A172 (cell line): Measurements from ENCODE around the gene CENPT. TPM values are rescaled to one million over a fixed set of nuclear protein-coding genes. Genes with fewer than 3 reads are reported as not detected.

Source experiments
- total RNA-seq: library from RNA; depleted of rRNA; stranded (reverse); fragments of >200 nt; shearing (Covaris generic); gene quantifications from 2 replicates; pipeline ENCODE4 v1.2.3, GENCODE V29; 2014; rRNA removed

CENPT gene
- total RNA-seq, 1 experiment from 2014 or later: 27.9 TPM

Other genes starting within 250 kb of the CENPT start
- gene CARMIL2, start 202.5 kb downstream of the CENPT start, total RNA-seq: 5.1 and 11.7 TPM in 2 replicates
- 43.0 and 73.8 TPM in 2 replicates for gene ACD, start 187.4 kb downstream of the CENPT start, total RNA-seq
- gene PARD6A, start 186.7 kb downstream of the CENPT start, total RNA-seq: 5.7 and 12.9 TPM in 2 replicates
- gene ENKD1, start 180.9 kb downstream of the CENPT start, total RNA-seq: 1.7 TPM in 1 of 2 replicates, not detected in the other
- not detected in 2 replicates for gene C16orf86, start 180.9 kb downstream of the CENPT start, total RNA-seq
- 21.9 and 25.9 TPM in 2 replicates for gene GFOD2, start 128.4 kb downstream of the CENPT start, total RNA-seq
- 3.7 and 8.8 TPM in 2 replicates for gene RANBP10, start 41.1 kb downstream of the CENPT start, total RNA-seq
- gene TSNAXIP1, start 40.8 kb downstream of the CENPT start, total RNA-seq: 0.05 and 0.55 TPM in 2 replicates
- gene THAP11, start 5.4 kb downstream of the CENPT start, total RNA-seq: 21.4 and 21.6 TPM in 2 replicates
- gene NUTF2, start 760 bp downstream of the CENPT start, total RNA-seq: 68.5 and 72.4 TPM in 2 replicates
- 31.8 and 50.7 TPM in 2 replicates for gene EDC4, start 25.4 kb upstream of the CENPT start, total RNA-seq
- gene NRN1L, start 37.2 kb upstream of the CENPT start, total RNA-seq: not detected in 2 replicates
- 3.3 and 3.5 TPM in 2 replicates for gene PSKH1, start 45.6 kb upstream of the CENPT start, total RNA-seq
- gene CTRL, start 84.2 kb upstream of the CENPT start, total RNA-seq: 0.33 and 0.96 TPM in 2 replicates
- 27.9 and 28.8 TPM in 2 replicates for gene PSMB10, start 89.2 kb upstream of the CENPT start, total RNA-seq
- gene LCAT, start 96.4 kb upstream of the CENPT start, total RNA-seq: 4.9 and 16.7 TPM in 2 replicates
- 25.1 and 26.6 TPM in 2 replicates for gene SLC12A4, start 120.9 kb upstream of the CENPT start, total RNA-seq
- not detected in 2 replicates for gene DPEP3, start 132.8 kb upstream of the CENPT start, total RNA-seq
- not detected in 2 replicates for gene DPEP2, start 151.8 kb upstream of the CENPT start, total RNA-seq
- not detected in 2 replicates for gene DPEP2NB, start 168.2 kb upstream of the CENPT start, total RNA-seq
- gene DDX28, start 175.5 kb upstream of the CENPT start, total RNA-seq: 9.1 and 10.2 TPM in 2 replicates
- gene DUS2, start 175.6 kb upstream of the CENPT start, total RNA-seq: 12.8 and 12.9 TPM in 2 replicates
- gene NFATC3, start 237.7 kb upstream of the CENPT start, total RNA-seq: 13.4 and 14.3 TPM in 2 replicates